Hepatocyte (in vitro differentiated cells): ENCODE results near the gene ZNF865. TPM values are rescaled to one million over a fixed set of nuclear protein-coding genes. Genes with fewer than 3 reads are reported as not detected.
A peak's percentile ranks its signal among the peaks of the same experiment; 100 is the strongest.

Source experiments
- DNase-seq: peaks from one replicate; pipeline ENCODE4 v3.0.0-alpha.2; 2016; ENCODE audit warnings: low spot score
- H2AFZ ChIP-seq: fragments of 200-600 bp; sonication (generic); 2 replicates; pipeline ENCODE4 v1.6.0; 2016; ENCODE audit warnings: antibody characterized with exemption, mild to moderate bottlenecking
- H3K27ac ChIP-seq: fragments of 200-600 bp; sonication (generic); 2 replicates; pipeline ENCODE4 v1.5.1; 2016; ENCODE audit warnings: mild to moderate bottlenecking
- H3K27me3 ChIP-seq: fragments of 200-600 bp; sonication (generic); 2 replicates; pipeline ENCODE4 v1.6.1; 2016
- H3K36me3 ChIP-seq: fragments of 200-600 bp; sonication (generic); replicated peaks from 2 replicates; pipeline ENCODE4 v1.5.1; 2016; ENCODE audit warnings: low read depth; ENCODE audit not compliant: insufficient read depth
- H3K4me1 ChIP-seq: fragments of 200-600 bp; sonication (generic); 2 replicates; pipeline ENCODE4 v1.5.1; 2016; ENCODE audit warnings: mild to moderate bottlenecking, moderate library complexity; ENCODE audit not compliant: insufficient read depth
- H3K4me2 ChIP-seq: fragments of 200-600 bp; sonication (generic); 2 replicates; pipeline ENCODE4 v1.6.0; 2016
- H3K4me3 ChIP-seq: fragments of 200-600 bp; sonication (generic); 2 replicates; pipeline ENCODE4 v1.5.1; 2016; ENCODE audit warnings: mild to moderate bottlenecking
- H3K79me2 ChIP-seq: fragments of 200-600 bp; sonication (generic); 2 replicates; pipeline ENCODE4 v1.6.0; 2017; ENCODE audit warnings: mild to moderate bottlenecking
- H3K9me2 ChIP-seq: fragments of 200-600 bp; sonication (generic); replicated peaks from 2 replicates; pipeline ENCODE4 v1.6.0; 2017; ENCODE audit warnings: mild to moderate bottlenecking; ENCODE audit not compliant: insufficient read depth
- H3K9me3 ChIP-seq: fragments of 200-600 bp; sonication (generic); 2 replicates; pipeline ENCODE4 v1.5.1; 2016; ENCODE audit warnings: low read depth, mild to moderate bottlenecking
- H4K20me1 ChIP-seq: fragments of 200-600 bp; sonication (generic); 2 replicates; pipeline ENCODE4 v1.6.0; 2016; ENCODE audit warnings: mild to moderate bottlenecking; ENCODE audit not compliant: insufficient read depth, poor library complexity, severe bottlenecking
- EZH2 ChIP-seq: fragments of 200-600 bp; sonication (generic); IDR thresholded peaks from 2 replicates; pipeline ENCODE4 v1.6.1; 2016; ENCODE audit warnings: antibody characterized with exemption, mild to moderate bottlenecking, borderline replicate concordance
- EZH2phosphoT487 ChIP-seq: fragments of 200-600 bp; sonication (generic); IDR thresholded peaks from one replicate; pipeline ENCODE4 v1.6.1; 2018; ENCODE audit warnings: antibody characterized with exemption, mild to moderate bottlenecking, low read depth, moderate library complexity; ENCODE audit not compliant: unreplicated experiment, severe bottlenecking
- WGBS: methylation state at CpG from one replicate; pipeline ENCODE4 v1.1.6; 2016; ENCODE audit warnings: low lambda C conversion rate; ENCODE audit errors: missing lambda C conversion rate; 5-methylcytosine and 5-hydroxymethylcytosine counted together
- polyA plus RNA-seq: library from polyadenylated mRNA; unstranded; fragments of >200 nt; fragmentation: Nextera tagmentation; extraction: Ambion mirVana; gene quantifications from 2 replicates; pipeline ENCODE4 v1.2.1, GENCODE V29; 2016
- total RNA-seq: library from RNA; depleted of rRNA; stranded (reverse); fragments of >200 nt; gene quantifications from 2 replicates; pipeline ENCODE4 v1.2.3, GENCODE V29; 2014
- TF ChIP-seq, protein P1 (sequence below): fragments of 200-600 bp; sonication (generic); IDR thresholded peaks from 2 replicates; pipeline ENCODE4 v1.5.1; 2016; ENCODE audit warnings: antibody characterized with exemption, mild to moderate bottlenecking; ENCODE audit not compliant: poor library complexity

Gene ZNF865
- total and polyA plus RNA-seq, 2 experiments from 2014 or later, result 1.7 to 3.0 TPM

DNA sequence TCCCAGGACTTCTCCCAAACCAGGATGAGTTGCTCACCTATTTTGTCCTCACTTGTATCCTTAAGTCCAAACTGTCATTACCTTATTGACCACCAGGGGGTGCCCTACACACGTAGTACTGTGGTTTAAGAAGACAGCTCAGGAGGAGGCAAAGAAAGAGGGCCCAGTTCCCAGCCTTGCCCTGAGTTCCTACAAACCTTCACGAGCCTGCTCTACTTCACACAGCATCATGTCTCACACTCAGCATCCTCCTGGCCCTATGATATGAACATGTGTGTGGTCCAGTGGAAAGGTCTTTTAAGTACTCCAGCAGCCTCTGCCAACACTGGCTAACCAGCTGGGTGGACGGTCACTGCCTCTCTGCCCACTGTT is 27.0 kb downstream of the ZNF865 start:
- Histone ChIP-seq H3K36me3 (no peaks in the 10 kb centered on the region), H3K4me1 (peaks cover 7% of the 10 kb centered on the region), H3K27ac (no peak overlapping the region), H3K4me3 (no peak overlapping the region), H3K9me2 (no peaks in the 10 kb centered on the region), H3K4me2 (no peak overlapping the region), H2AFZ (no peak overlapping the region), H3K27me3 (no peaks in the 10 kb centered on the region), H3K9me3 (no peaks in the 10 kb centered on the region), H3K79me2 (peaks cover 28% of the 10 kb centered on the region), H4K20me1 (no peaks in the 10 kb centered on the region)
- DNase-seq, result peak; percentile 98
- 31% methylated on average over 3 of the region's 3 CpGs for WGBS
- TF ChIP-seq, protein P1, sequence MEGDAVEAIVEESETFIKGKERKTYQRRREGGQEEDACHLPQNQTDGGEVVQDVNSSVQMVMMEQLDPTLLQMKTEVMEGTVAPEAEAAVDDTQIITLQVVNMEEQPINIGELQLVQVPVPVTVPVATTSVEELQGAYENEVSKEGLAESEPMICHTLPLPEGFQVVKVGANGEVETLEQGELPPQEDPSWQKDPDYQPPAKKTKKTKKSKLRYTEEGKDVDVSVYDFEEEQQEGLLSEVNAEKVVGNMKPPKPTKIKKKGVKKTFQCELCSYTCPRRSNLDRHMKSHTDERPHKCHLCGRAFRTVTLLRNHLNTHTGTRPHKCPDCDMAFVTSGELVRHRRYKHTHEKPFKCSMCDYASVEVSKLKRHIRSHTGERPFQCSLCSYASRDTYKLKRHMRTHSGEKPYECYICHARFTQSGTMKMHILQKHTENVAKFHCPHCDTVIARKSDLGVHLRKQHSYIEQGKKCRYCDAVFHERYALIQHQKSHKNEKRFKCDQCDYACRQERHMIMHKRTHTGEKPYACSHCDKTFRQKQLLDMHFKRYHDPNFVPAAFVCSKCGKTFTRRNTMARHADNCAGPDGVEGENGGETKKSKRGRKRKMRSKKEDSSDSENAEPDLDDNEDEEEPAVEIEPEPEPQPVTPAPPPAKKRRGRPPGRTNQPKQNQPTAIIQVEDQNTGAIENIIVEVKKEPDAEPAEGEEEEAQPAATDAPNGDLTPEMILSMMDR, result peak; percentile 79
- no peak for TF ChIP-seq EZH2phosphoT487

DNA sequence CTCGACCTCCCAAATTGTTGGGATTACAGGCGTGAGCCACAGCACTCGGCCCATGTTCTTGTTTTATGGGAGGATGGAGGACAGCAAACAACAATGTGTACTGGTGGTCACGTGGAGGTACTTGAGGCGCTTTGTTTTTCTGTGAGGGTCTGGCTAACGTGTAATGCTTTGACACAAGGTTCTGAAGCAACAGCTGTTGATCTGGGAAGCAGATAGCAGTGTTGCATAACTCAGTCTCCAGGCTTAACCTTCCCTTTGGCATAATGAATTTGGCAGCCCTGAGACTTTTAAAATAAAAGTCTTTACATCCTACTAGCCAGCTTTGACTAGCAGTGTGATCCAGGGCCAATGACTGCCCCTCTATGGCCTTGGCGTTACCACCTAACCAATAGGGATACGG is 28.4 kb downstream of the ZNF865 start:
- H4K20me1 ChIP-seq, result no peaks in the 10 kb centered on the region
- peak overlapping the region; percentile 84 for H2AFZ ChIP-seq
- no peak overlapping the region for H3K27ac ChIP-seq

DNA sequence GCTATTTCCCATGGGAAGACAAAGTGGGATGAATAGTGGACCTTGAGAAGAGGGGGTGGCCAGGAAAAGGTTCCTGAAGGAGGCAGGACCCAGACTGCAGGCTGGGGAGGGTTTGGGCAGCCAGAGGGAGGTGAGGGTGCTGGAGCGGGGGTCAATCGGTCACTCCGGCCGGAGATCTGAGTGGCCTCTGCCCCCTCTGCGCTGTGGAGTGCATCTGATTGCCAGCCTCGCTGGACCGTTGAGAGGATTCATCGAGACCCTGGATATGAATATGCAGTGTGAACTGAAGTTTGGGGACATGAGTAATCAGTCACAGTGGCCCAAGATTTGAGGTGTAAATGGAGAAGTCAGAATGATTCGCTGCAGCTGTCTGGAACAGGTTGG is 29.9 kb downstream of the ZNF865 start:
- Histone ChIP-seq H3K36me3 (no peaks in the 10 kb centered on the region), H3K4me2 (peak overlapping the region; percentile 90), H4K20me1 (no peaks in the 10 kb centered on the region), H3K27ac (peak overlapping the region; percentile 96), H3K4me3 (peak overlapping the region; percentile 72), H3K9me3 (no peaks in the 10 kb centered on the region), H3K79me2 (peaks cover 57% of the 10 kb centered on the region), H2AFZ (no peak overlapping the region), H3K27me3 (no peaks in the 10 kb centered on the region), H3K4me1 (peaks cover 15% of the 10 kb centered on the region), H3K9me2 (no peaks in the 10 kb centered on the region)
- no peak for DNase-seq
- TF ChIP-seq EZH2phosphoT487, result no peak
- TF ChIP-seq EZH2, result no peak
- TF ChIP-seq, protein P1, result no peak
- 15% methylated on average over 9 of the region's 9 CpGs for WGBS

More for the DNA sequence above, 28.4 kb downstream of the ZNF865 start:
- H3K4me3 ChIP-seq, result no peak overlapping the region
- H3K79me2 ChIP-seq, result peaks cover 42% of the 10 kb centered on the region
- H3K9me3 ChIP-seq, result no peaks in the 10 kb centered on the region
- no peak for TF ChIP-seq EZH2phosphoT487
- TF ChIP-seq EZH2, result no peak
- TF ChIP-seq, protein P1, result no peak
- peaks cover 7% of the 10 kb centered on the region for H3K4me1 ChIP-seq
- no peak for DNase-seq
- no peaks in the 10 kb centered on the region for H3K9me2 ChIP-seq
- no peak overlapping the region for H3K4me2 ChIP-seq
- WGBS, result 80% methylated on average over 8 of the region's 8 CpGs
- H3K27me3 ChIP-seq, result no peaks in the 10 kb centered on the region
- no peaks in the 10 kb centered on the region for H3K36me3 ChIP-seq
